Psoas muscle (tissue), 8 donors: ENCODE measurements around the gene BATF. TPM values are rescaled to one million over a fixed set of nuclear protein-coding genes. Genes with fewer than 3 reads are reported as not detected.

Experiments used
- ATAC-seq, 4 donors: fragments of 200-7000 bp; cut with Tn5 transposase; one replicate each; pipeline ENCODE4 v1.9.1; 2020; ENCODE audit warnings: moderate library complexity in 3 of 4, mild to moderate bottlenecking in 2 of 4
- DNase-seq, 2 donors: peaks; one replicate each; pipeline ENCODE4 v3.0.0-alpha.2; 2020
- H3K27ac ChIP-seq: fragments of 200-600 bp; one replicate; pipeline ENCODE4 v1.8.0; 2022
- H3K27me3 ChIP-seq, 3 donors: fragments of 200-600 bp in 1 of 3; one replicate each; pipeline versions ENCODE4 v1.6.1 to v1.8.0; 2013 to 2022; ENCODE audit warnings: low read length in 2 of 3, mild to moderate bottlenecking in 2 of 3, moderate library complexity in 1 of 3; ENCODE audit not compliant: insufficient read depth in 3 of 3
- H3K36me3 ChIP-seq, 2 donors: fragments of 200-600 bp in 1 of 2; one replicate each; pipeline versions ENCODE4 v1.6.1 to v1.8.0; 2013 to 2022; ENCODE audit warnings: low read depth in 1 of 2, mild to moderate bottlenecking in 1 of 2, moderate library complexity in 1 of 2; ENCODE audit not compliant: insufficient read depth in 1 of 2
- H3K4me1 ChIP-seq: fragments of 200-600 bp; one replicate; pipeline ENCODE4 v1.8.0; 2022
- H3K4me3 ChIP-seq: fragments of 200-600 bp; one replicate; pipeline ENCODE4 v1.8.0; 2022; ENCODE audit warnings: mild to moderate bottlenecking
- H3K9me3 ChIP-seq: fragments of 200-600 bp; one replicate; pipeline ENCODE4 v1.8.0; 2022
- CTCF ChIP-seq: fragments of 200-600 bp; IDR thresholded peaks from one replicate; pipeline ENCODE4 v1.8.0; 2022; ENCODE audit warnings: antibody characterized with exemption
- WGBS, 3 donors: extraction: QIAGEN DNeasy Blood & Tissue Kit; methylation state at CpG; one replicate each; pipeline versions ENCODE4 v1.1.6 to v1.1.7; 2013; 5-methylcytosine and 5-hydroxymethylcytosine counted together
- intact Hi-C, 2 donors: fragments of 100-400 bp; cut with DNase I; formaldehyde crosslinking; loops; one replicate each; pipeline versions ENCODE4 v1.11.0 to v1.14.2; 2022
- polyA plus RNA-seq, 3 donors: library from polyadenylated mRNA; stranded (reverse); fragments of 200-250 nt; gene quantifications; one replicate each; pipeline ENCODE4 v1.2.3, GENCODE V29; 2013
- total RNA-seq, 4 donors: library from RNA; stranded (reverse); fragmentation: NEBNext Ultra II Directional in 2 of 4; extraction: Animal tissue kit (Norgen Biotek cat#: 25700) in 2 of 4; gene quantifications; one replicate each; pipeline versions ENCODE4 v1.2.1 to v1.2.4, GENCODE V29; 2021 to 2023
- donor health status: healthy with polysubstance abuse.
- donor health status: DM: no; HTN: no; CAD: no; lungs with moderate emphysema.
- donor health status: Bipolar disorder and iron deficiency.
- donor health status: healthy.
- donor health status: DM: yes; HTN: yes; CAD: no.
- donor health status: DM: no; HTN: no; CAD: no.
- donor health status: DM: no; HTN: no; CAD: no.
- donor health status: DM: yes; HTN: yes; CAD: no.

BATF gene
- total and polyA plus RNA-seq, 7 donors, result 0.29 to 0.86 (median 0.73) TPM; not detected in 1

GRCh38 chr14:75539162-75539560 lies 16.9 kb downstream of the BATF start:
- DNase-seq (no peak), ATAC-seq (no peak)
- H3K9me3 ChIP-seq, result no peaks in the 10 kb centered on the region
- peaks cover 13% of the 10 kb centered on the region for H3K4me1 ChIP-seq
- no peak overlapping the region for H3K27ac ChIP-seq
- no peak for TF ChIP-seq CTCF
- no peak overlapping the region for H3K4me3 ChIP-seq
- intact Hi-C loops, result no loop called here
- H3K27me3 ChIP-seq, result no peaks in the 10 kb centered on the region
- WGBS, 3 donors, result 92 to 97% (median 97%) methylated on average over 5 of the region's 5 CpGs
- H3K36me3 ChIP-seq, result no peaks in the 10 kb centered on the region

GRCh38 chr14:75539561-75540478 lies 17.6 kb downstream of the BATF start:
- no peaks in the 10 kb centered on the region for H3K36me3 ChIP-seq
- 77 to 82% (median 81%) methylated on average over 17 of the region's 17 CpGs for WGBS, 3 donors
- peaks cover 13% of the 10 kb centered on the region for H3K4me1 ChIP-seq
- DNase-seq (no peak), ATAC-seq (no peak)
- no peaks in the 10 kb centered on the region for H3K9me3 ChIP-seq
- H3K27ac ChIP-seq, result no peak overlapping the region
- intact Hi-C loops, result no loop called here
- no peak overlapping the region for H3K4me3 ChIP-seq
- no peaks in the 10 kb centered on the region for H3K27me3 ChIP-seq
- no peak for TF ChIP-seq CTCF

- Histone ChIP-seq H3K4me1 (peaks cover 9% of the 10 kb centered on the region), H3K27ac (no peak overlapping the region), H3K9me3 (no peaks in the 10 kb centered on the region), H3K4me3 (no peak overlapping the region), H3K27me3 (no peaks in the 10 kb centered on the region), H3K36me3 (no peaks in the 10 kb centered on the region)
- no peak for ATAC-seq
- intact Hi-C loops, result no loop called here
- 80 to 82% (median 81%) methylated on average over 7 of the region's 7 CpGs for WGBS, 3 donors
- no peak for DNase-seq
- no peak for TF ChIP-seq CTCF
Measured at GRCh38 chr14:75540479-75540851, 18.2 kb downstream of the BATF start.

- intact Hi-C loops, result no loop called here
- Histone ChIP-seq H3K36me3 (no peaks in the 10 kb centered on the region), H3K9me3 (no peaks in the 10 kb centered on the region), H3K4me1 (no peaks in the 10 kb centered on the region), H3K4me3 (no peak overlapping the region), H3K27me3 (no peaks in the 10 kb centered on the region), H3K27ac (peak overlapping the region; percentile 2)
- ATAC-seq (peak in 2 of 4 donors; percentile 51 to 59), DNase-seq (peak; percentile 53 to 77)
- WGBS, 3 donors, result 37 to 43% (median 40%) methylated on average over 10 of the region's 10 CpGs
- TF ChIP-seq CTCF, result no peak
Measured at GRCh38 chr14:75542588-75543091, 20.4 kb downstream of the BATF start.
